Measurements from ENCODE around the gene DLG2. TPM values are rescaled to one million over a fixed set of nuclear protein-coding genes. Genes with fewer than 3 reads are reported as not detected.

The DLG2 gene
- total and polyA plus RNA-seq, 7 donors = 0.23 to 5.3 (median 3.4) TPM

DNA sequence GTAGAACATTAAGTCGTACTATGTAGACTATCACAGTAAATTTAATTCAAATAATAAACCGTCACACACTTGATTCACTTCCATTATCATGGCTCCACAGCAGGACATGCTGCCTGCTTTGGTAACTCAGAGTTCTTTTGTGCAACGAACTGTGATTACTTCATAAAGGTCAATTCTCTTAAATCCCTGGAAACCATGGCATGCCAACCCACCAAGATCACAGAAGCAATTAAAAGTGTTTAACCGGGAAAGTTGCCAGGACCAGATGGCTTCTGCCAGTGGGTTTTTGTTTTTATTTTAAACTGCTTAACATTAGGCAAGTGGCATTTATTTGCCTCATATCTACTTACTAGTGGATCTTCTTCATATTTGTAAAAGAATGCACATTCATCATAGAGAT is 1162.1 kb downstream of the DLG2 start:
- H3K4me1 ChIP-seq = no peaks in the 10 kb centered on the region
- no peak overlapping the region for H3K27ac ChIP-seq
- no peaks in the 10 kb centered on the region for H3K36me3 ChIP-seq (ENCODE audit: insufficient read depth in 1 of 2, low read depth in 1 of 2)
- intact Hi-C loops (cut with DNase I) = no loop called here
- no peak for ATAC-seq
- H3K27me3 ChIP-seq (ENCODE audit: insufficient read depth in 3 of 3, low read length in 2 of 3) = no peaks in the 10 kb centered on the region
- no peaks in the 10 kb centered on the region for H3K9me3 ChIP-seq
- H3K4me3 ChIP-seq = no peak overlapping the region
- TF ChIP-seq, protein P1, sequence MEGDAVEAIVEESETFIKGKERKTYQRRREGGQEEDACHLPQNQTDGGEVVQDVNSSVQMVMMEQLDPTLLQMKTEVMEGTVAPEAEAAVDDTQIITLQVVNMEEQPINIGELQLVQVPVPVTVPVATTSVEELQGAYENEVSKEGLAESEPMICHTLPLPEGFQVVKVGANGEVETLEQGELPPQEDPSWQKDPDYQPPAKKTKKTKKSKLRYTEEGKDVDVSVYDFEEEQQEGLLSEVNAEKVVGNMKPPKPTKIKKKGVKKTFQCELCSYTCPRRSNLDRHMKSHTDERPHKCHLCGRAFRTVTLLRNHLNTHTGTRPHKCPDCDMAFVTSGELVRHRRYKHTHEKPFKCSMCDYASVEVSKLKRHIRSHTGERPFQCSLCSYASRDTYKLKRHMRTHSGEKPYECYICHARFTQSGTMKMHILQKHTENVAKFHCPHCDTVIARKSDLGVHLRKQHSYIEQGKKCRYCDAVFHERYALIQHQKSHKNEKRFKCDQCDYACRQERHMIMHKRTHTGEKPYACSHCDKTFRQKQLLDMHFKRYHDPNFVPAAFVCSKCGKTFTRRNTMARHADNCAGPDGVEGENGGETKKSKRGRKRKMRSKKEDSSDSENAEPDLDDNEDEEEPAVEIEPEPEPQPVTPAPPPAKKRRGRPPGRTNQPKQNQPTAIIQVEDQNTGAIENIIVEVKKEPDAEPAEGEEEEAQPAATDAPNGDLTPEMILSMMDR (IDR thresholded peaks at IDR 0.05) = no peak
- WGBS, 3 donors = 29 to 33% (median 31%) methylated on average over 4 of the region's 4 CpGs
- DNase-seq = no peak

DNA sequence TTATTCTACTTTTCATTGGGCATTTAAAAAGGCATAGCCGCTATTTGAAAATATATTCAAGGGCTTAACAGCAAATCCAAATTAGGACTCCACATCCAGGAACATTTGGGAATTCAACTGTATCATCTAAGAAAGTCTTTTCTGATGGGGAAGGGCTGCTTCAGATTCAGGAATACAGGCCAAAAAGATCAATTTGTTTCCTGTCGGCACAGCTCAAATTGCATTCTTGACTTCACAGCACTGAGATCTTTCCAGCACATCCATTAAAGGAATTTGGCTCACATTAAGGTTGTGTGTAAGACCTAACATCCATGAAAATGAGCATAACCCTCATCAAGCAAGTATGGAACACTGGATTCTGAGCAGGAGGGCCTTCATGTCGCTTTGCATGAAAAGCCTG is 1171.5 kb downstream of the DLG2 start:
- Histone ChIP-seq H3K4me3 (no peak overlapping the region), H3K9me3 (no peaks in the 10 kb centered on the region), H3K4me1 (no peaks in the 10 kb centered on the region), H3K36me3 (ENCODE audit: insufficient read depth in 1 of 2, low read depth in 1 of 2) (no peaks in the 10 kb centered on the region), H3K27ac (no peak overlapping the region), H3K27me3 (ENCODE audit: insufficient read depth in 3 of 3, low read length in 2 of 3) (no peaks in the 10 kb centered on the region)
- 38 to 40% (median 38%) methylated on average over 3 of the region's 3 CpGs for WGBS, 3 donors
- TF ChIP-seq, protein P1 (IDR thresholded peaks at IDR 0.05) = no peak
- no peak for DNase-seq
- no peak for ATAC-seq
- intact Hi-C loops (cut with DNase I) = no loop called here

- ATAC-seq = no peak
- Histone ChIP-seq H3K27ac (no peak overlapping the region), H3K27me3 (ENCODE audit: insufficient read depth in 3 of 3, low read length in 2 of 3) (no peaks in the 10 kb centered on the region), H3K4me1 (no peaks in the 10 kb centered on the region), H3K4me3 (no peak overlapping the region), H3K36me3 (ENCODE audit: insufficient read depth in 1 of 2, low read depth in 1 of 2) (no peaks in the 10 kb centered on the region), H3K9me3 (no peaks in the 10 kb centered on the region)
- no peak for DNase-seq
- intact Hi-C loops (cut with DNase I) = no loop called here
- TF ChIP-seq, protein P1 (IDR thresholded peaks at IDR 0.05) = no peak
These were observed 1174.9 kb downstream of the DLG2 start for GRCh38 chr11:84452211-84452610.

- intact Hi-C loops (cut with DNase I) = no loop called here
- H3K27me3 ChIP-seq (ENCODE audit: insufficient read depth in 3 of 3, low read length in 2 of 3) = no peaks in the 10 kb centered on the region
- no peaks in the 10 kb centered on the region for H3K36me3 ChIP-seq (ENCODE audit: insufficient read depth in 1 of 2, low read depth in 1 of 2)
- no peak for ATAC-seq
- no peaks in the 10 kb centered on the region for H3K4me1 ChIP-seq
- no peak for DNase-seq
- H3K9me3 ChIP-seq = no peaks in the 10 kb centered on the region
- TF ChIP-seq, protein P1 (IDR thresholded peaks at IDR 0.05) = no peak
- H3K27ac ChIP-seq = no peak overlapping the region
- no peak overlapping the region for H3K4me3 ChIP-seq
These were observed 1188.6 kb downstream of the DLG2 start for GRCh38 chr11:84438565-84438964.
